Epithelial cell of proximal tubule (primary cell): ENCODE results near the gene ZNF730. TPM values are rescaled to one million over a fixed set of nuclear protein-coding genes. Genes with fewer than 3 reads are reported as not detected.
"Not testable (repeated sequence)": the region's sequence is repeated elsewhere in the genome, so short reads cannot be mapped to it uniquely, and the experiment has no call there.

ENCODE experiments used
- DNase-seq: peaks from one replicate; pipeline ENCODE4 v3.0.0-alpha.2; 2011; ENCODE audit warnings: low read depth
- H3K4me3 ChIP-seq: 2 replicates; pipeline ENCODE4 v1.5.1; 2011; ENCODE audit warnings: low read depth, mild to moderate bottlenecking, low read length
- CTCF ChIP-seq: conservative IDR thresholded peaks from 2 replicates; pipeline ENCODE4 v1.5.1; 2012; ENCODE audit warnings: low read depth, mild to moderate bottlenecking, low read length
- total RNA-seq: library from RNA; depleted of rRNA; stranded (reverse); fragments of >200 nt; gene quantifications from 2 replicates; pipeline ENCODE4 v1.2.3, GENCODE V29; 2015

Gene ZNF730
- total RNA-seq, 1 donor from 2014 or later: 4.5 TPM

DNA sequence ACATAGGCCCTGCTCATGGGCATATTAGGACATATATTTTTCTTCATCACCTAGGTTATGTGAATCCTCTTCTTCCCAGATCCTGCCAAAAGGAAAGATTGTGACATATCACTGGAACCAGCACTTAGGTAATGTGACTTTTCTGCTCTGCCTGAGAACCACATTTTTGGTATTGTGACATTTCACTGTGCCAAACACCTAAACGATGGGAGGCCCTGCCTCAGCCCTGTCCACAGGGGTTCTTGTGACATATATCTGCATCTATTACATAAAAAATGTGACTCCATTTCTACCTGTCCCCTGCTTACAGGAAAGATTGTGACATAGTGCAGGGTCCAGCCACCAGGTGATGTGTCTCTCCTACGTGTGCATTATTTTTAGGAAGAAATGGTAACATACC lies 18.5 kb upstream of the ZNF730 start:
- no peak for DNase-seq
- no peak overlapping the region for H3K4me3 ChIP-seq
- no peak for TF ChIP-seq CTCF

GRCh38 chr19:23098988-23099387 lies 17.8 kb upstream of the ZNF730 start:
- no peak overlapping the region for H3K4me3 ChIP-seq
- no peak for DNase-seq
- no peak for TF ChIP-seq CTCF

DNA sequence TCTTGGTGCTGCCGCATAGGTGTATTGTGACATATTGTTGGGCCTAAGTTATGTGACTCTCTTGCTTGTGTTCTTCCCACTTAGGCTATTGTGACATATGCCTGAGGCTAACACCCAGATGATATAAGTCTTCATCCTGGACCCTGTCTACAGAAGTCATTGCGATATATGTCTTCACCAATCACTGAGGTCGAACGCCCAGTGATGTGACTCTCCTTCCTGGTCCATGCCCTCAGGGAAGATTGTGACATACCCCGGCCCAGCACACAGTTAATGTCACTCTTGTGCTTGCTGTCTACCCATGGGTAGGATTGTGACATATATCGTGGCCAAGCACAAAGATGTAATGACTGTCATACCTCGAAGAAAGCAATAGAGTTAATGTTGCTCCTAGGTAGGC lies 16.9 kb upstream of the ZNF730 start:
- no peak overlapping the region for H3K4me3 ChIP-seq
- no peak for TF ChIP-seq CTCF
- DNase-seq: no peak

DNA sequence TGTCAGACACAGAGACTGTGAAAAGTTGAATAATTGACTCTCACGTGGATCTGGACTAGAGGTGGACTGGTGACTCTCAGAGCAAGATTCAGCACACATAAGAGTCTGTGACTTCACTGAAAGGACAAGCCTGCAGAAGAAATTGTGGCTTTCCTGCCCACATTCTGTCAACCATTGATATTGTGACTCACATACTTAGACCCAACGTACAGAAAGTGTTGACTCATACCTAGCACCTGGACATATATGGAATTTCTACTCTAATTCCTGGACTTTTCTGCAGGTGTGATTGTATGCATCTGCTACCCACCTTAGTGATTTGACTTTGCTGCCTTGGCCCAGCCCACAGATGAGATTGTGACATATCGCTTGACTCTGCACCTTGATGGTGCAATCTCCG lies 15.6 kb upstream of the ZNF730 start:
- H3K4me3 ChIP-seq: no peak overlapping the region
- DNase-seq: no peak
- no peak for TF ChIP-seq CTCF

- DNase-seq: no peak
- no peak overlapping the region for H3K4me3 ChIP-seq
- no peak for TF ChIP-seq CTCF
Observed at GRCh38 chr19:23118400-23118799, 1.6 kb downstream of the ZNF730 start.

DNA sequence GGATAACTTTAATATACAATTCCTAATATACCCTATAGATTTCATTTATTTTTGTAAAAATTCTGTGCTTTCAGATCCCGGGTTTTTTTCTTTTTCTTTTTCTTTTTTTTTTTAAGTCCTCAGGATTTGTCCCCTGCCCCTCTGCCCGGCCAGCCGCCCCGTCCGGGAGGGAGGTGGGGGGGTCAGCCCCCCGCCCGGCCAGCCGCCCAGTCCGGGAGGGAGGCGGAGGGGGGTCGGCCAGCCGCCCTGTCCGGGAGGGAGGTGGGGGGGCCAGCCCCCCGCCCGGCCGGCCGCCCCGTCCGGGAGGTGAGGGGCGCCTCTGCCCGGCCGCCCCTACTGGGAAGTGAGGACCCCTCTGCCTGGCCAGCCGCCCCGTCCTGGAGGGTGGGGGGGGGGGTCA lies 17.4 kb downstream of the ZNF730 start:
- DNase-seq, H3K4me3 ChIP-seq: not testable (repeated sequence)

DNA sequence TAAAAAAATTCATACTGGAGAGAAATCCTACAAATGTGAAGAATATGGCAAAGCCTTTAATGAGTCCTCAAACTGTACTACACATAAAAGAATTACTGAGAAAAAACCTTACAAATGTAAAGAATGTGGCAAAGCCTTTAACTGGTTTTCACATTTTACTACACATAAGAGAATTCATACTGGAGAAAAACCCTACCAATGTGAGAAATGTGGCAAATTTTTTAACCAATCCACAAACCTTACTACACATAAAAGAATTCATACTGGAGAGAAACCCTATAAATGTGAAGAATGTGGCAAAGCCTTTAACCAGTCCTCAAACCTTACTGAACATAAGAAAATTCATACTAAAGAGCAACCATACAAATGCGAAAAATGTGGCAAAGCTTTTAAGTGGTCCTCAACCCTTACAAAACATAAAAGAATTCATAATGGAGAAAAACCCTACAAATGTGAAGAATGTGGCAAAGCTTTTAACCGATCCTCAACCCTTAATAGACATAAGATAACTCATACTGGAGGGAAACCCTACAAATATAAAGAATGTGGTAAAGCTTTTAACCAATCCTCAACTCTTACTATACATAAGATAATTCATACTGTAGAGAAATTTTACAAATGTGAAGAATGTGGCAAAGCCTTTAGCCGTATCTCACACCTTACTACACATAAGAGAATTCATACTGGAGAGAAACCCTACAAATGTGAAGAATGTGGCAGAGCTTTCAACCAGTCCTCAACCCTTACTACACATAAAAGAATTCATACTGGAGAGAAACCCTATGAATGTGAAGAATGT lies 29.0 kb downstream of the ZNF730 start:
- no peak overlapping the region for H3K4me3 ChIP-seq
- no peak for DNase-seq
- no peak for TF ChIP-seq CTCF
